ENCODE measurements around the gene BTN2A1.

Gene BTN2A1

DNA sequence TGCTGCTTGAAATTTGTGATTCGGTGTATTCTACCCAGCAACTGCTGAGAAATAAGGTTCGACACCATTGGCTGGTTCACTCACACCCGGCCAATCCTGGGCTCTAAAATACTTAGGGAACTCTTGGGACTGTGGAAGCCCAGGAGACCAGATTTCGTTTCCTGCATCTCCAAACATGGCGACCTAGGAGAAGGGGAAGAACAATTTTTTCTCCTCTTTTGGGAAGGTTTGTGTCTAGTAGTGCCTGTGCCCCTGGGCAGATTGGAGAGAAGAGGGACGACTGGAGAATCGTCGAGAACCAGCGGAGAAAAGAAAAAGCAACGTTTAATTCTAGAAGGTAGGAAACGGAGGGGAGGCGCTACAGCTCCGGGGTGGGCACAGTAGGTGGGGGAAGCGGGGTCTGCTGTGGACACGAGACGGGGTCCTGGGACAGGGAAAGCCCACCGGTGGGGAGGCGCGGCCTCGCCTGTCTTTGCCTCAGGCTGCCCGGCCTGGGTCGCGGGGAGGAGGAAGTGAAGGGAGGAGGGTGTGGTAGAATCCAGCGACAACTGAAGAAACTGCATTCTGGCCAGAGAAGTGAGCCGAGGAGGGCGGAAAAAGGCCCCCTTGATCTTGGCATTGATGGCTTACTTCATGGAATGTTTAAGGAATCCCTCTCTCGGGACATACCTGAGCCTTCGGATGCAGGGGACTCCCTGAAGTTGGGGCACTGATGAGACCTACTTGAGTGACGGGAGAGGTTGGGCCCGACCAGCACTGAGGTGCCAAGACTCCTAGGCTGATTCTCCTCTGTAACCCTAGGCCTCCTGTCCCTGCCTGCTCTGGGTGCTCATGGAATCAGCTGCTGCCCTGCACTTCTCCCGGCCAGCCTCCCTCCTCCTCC, at the start of gene BTN2A1:
BTN2A1 (plus strand) TSS at position 150 of the 883 bp plus-strand sequence; CDS start at position 832, 682 bp downstream.
- H3K4me3 ChIP-seq (ENCODE audit: low read depth, low read length): peak within 1 kb of the TSS; percentile 77
- TF ChIP-seq, protein P1, sequence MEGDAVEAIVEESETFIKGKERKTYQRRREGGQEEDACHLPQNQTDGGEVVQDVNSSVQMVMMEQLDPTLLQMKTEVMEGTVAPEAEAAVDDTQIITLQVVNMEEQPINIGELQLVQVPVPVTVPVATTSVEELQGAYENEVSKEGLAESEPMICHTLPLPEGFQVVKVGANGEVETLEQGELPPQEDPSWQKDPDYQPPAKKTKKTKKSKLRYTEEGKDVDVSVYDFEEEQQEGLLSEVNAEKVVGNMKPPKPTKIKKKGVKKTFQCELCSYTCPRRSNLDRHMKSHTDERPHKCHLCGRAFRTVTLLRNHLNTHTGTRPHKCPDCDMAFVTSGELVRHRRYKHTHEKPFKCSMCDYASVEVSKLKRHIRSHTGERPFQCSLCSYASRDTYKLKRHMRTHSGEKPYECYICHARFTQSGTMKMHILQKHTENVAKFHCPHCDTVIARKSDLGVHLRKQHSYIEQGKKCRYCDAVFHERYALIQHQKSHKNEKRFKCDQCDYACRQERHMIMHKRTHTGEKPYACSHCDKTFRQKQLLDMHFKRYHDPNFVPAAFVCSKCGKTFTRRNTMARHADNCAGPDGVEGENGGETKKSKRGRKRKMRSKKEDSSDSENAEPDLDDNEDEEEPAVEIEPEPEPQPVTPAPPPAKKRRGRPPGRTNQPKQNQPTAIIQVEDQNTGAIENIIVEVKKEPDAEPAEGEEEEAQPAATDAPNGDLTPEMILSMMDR (IDR thresholded peaks at IDR 0.05; ENCODE audit: borderline replicate concordance, insufficient read depth, low read depth, low read length): no peak

DNA sequence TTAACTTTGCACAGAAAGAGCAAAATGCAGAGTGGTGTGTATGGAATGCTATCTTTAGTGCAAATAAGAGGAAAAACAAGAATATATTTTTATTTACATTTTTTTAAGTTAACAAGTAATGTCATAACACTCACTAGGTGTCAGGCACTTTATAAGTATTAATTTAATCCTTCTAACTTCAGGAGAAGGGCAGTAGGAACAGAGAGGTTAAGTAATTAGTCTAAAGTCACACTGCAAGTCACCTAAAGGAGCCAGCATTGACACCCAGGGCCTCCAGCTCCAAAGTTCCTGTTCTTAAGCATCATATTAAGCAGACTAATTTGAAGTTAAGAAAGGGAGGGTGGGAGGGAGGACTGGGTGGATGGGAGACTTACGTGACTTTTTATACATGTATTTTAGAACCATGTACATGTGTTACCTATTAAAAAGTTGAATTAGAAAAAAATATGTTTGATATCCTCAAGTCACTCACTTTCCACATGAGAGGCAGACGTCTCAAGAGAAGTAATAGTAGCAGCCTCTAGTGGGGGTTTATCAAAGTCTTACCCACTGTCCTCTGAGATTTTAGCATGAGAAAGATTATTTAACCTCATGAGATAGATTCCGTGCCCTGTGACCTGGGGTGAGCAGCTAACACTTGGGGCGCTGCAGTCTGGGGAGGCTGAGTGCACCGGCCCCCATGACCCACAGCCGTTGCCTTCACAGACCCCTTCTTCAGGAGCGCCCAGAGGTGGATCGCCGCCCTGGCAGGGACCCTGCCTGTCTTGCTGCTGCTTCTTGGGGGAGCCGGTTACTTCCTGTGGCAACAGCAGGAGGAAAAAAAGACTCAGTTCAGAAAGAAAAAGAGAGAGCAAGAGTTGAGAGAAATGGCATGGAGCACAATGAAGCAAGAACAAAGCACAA, 48.7 kb upstream of the BTN2A1 start:
- no peak overlapping the region for H3K4me3 ChIP-seq (ENCODE audit: low read depth, low read length)
- TF ChIP-seq, protein P1 (IDR thresholded peaks at IDR 0.05; ENCODE audit: borderline replicate concordance, insufficient read depth, low read depth, low read length): no peak

DNA sequence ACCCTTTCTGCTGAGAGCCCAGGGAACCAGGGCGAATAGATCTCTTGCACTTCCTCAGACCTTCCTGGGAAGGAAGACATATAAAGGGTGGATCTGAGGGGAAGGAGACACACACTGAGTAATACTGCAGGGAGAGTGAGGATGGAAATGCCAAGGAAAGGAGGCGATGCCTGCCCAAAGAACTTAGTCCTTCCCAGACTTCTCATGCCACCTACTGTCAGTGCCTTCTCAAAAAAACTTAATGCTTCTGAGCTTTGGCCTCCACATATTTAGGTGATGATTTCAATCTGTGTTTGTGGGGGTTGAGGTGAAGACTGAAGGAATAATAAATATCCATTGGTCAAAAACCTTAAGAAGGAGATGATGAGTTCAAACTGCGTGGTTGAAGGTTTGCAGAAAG, 46.0 kb upstream of the BTN2A1 start:
- H3K4me3 ChIP-seq (ENCODE audit: low read depth, low read length): no peak overlapping the region
- TF ChIP-seq, protein P1 (IDR thresholded peaks at IDR 0.05; ENCODE audit: borderline replicate concordance, insufficient read depth, low read depth, low read length): no peak

DNA sequence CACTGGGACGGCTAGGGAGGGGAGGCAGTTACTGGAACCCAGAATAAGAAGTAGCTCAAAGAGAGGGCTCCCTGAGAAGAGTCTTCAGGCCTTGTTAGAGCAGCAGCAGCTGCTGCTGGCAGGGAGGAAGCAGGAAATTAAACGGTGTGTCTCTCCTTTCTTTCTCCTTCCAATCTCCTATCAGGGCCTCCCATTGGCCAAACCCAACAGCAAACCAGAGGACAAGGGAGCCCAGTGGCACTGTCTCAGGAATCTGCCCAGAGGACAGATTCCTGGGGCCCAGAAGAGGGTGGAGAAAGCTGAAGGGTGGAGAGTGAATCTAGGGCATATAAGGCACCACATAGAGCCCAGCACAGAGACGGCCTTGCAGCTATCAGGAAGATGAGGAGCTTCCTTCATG, 45.5 kb upstream of the BTN2A1 start:
- H3K4me3 ChIP-seq (ENCODE audit: low read depth, low read length): no peak overlapping the region
- TF ChIP-seq, protein P1 (IDR thresholded peaks at IDR 0.05; ENCODE audit: borderline replicate concordance, insufficient read depth, low read depth, low read length): no peak

DNA sequence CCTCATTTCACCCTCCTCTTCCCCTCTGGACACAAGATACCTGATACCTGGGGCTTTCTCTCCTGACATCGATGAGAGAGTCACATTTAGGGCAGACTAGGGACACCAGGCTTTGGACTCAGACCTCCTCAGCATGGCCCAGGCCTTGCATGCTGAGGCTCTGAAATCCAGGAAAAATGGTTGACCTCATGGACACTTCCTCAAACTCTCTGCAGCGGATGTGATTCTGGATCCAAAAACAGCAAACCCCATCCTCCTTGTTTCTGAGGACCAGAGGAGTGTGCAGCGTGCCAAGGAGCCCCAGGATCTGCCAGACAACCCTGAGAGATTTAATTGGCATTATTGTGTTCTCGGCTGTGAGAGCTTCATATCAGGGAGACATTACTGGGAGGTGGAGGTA, 44.8 kb upstream of the BTN2A1 start:
- no peak overlapping the region for H3K4me3 ChIP-seq (ENCODE audit: low read depth, low read length)
- TF ChIP-seq, protein P1 (IDR thresholded peaks at IDR 0.05; ENCODE audit: borderline replicate concordance, insufficient read depth, low read depth, low read length): no peak

DNA sequence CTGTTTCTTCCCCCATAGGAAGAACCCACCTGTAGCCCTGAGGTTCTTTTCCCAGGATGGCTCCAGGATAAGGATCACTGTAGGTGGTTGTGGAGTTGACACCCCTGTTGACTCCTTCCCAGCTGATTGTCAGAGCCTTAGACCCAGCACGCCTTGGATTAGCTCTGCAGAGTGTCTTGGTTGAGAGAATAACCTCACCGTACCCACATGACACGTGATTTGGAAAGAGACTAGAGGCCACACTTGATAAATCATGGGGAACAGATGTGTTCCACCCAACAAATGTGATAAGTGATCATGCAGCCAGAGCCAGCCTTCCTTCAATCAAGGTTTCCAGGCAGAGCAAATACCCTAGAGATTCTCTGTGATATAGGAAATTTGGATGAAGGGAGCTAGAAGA, 43.5 kb upstream of the BTN2A1 start:
- TF ChIP-seq, protein P1 (IDR thresholded peaks at IDR 0.05; ENCODE audit: borderline replicate concordance, insufficient read depth, low read depth, low read length): no peak
- no peak overlapping the region for H3K4me3 ChIP-seq (ENCODE audit: low read depth, low read length)

Measured in GM12875 (cell line).